Naive B cell (primary cell): ENCODE results near the gene TKT. TPM values are rescaled to one million over a fixed set of nuclear protein-coding genes. Genes with fewer than 3 reads are reported as not detected.
A peak's percentile ranks its signal among the peaks of the same experiment; 100 is the strongest.

Source experiments
- ATAC-seq, 2 donors: fragments of 150-1000 bp; cut with Tn5 transposase; 2 replicates each; pipeline ENCODE4 v1.10.0; 2021; ENCODE audit warnings: low read depth in 2 of 2, mild to moderate bottlenecking in 2 of 2, moderate library complexity in 2 of 2
- DNase-seq: peaks from one replicate; pipeline ENCODE4 v3.0.0; 2022
- H3K27ac Mint-ChIP-seq, 6 donors: one replicate each; pipeline ENCODE4 v1.8.0; 2020 to 2022; ENCODE audit warnings: mild to moderate bottlenecking in 6 of 6, mixed read lengths in 6 of 6, moderate library complexity in 5 of 6, inconsistent platforms in 2 of 6
- H3K27me3 Mint-ChIP-seq, 3 donors: one replicate each; pipeline ENCODE4 v1.8.0; 2021 to 2022; ENCODE audit warnings: mixed read lengths in 3 of 3, mild to moderate bottlenecking in 1 of 3
- H3K36me3 Mint-ChIP-seq, 2 donors: one replicate each; pipeline ENCODE4 v1.8.0; 2020 to 2022; ENCODE audit warnings: mixed read lengths in 2 of 2, inconsistent platforms in 1 of 2, mild to moderate bottlenecking in 1 of 2
- H3K4me1 Mint-ChIP-seq, 3 donors: one replicate each; pipeline ENCODE4 v1.8.0; 2020 to 2022; ENCODE audit warnings: mixed read lengths in 3 of 3, inconsistent platforms in 1 of 3, mild to moderate bottlenecking in 1 of 3, moderate library complexity in 1 of 3
- H3K4me3 Mint-ChIP-seq, 8 donors: one replicate each; pipeline ENCODE4 v1.8.0; 2020 to 2022; ENCODE audit warnings: mild to moderate bottlenecking in 8 of 8, mixed read lengths in 8 of 8, moderate library complexity in 8 of 8, inconsistent platforms in 2 of 8
- H3K9me3 Mint-ChIP-seq, 7 donors: one replicate each; pipeline ENCODE4 v1.8.0; 2020 to 2022; ENCODE audit warnings: mixed read lengths in 7 of 7, mild to moderate bottlenecking in 5 of 7, inconsistent platforms in 2 of 7, moderate library complexity in 1 of 7
- polyA plus RNA-seq, 6 donors: library from polyadenylated mRNA; unstranded; fragments of 300-500 nt; fragmentation: Illumina TruSeq; gene quantifications; one replicate each; pipeline ENCODE4 v1.2.3, GENCODE V29; 2021; ENCODE audit warnings: low read depth in 6 of 6

Gene TKT
- polyA plus RNA-seq, 6 donors from 2014 or later: 33.0 to 52.9 (median 45.9) TPM

DNA sequence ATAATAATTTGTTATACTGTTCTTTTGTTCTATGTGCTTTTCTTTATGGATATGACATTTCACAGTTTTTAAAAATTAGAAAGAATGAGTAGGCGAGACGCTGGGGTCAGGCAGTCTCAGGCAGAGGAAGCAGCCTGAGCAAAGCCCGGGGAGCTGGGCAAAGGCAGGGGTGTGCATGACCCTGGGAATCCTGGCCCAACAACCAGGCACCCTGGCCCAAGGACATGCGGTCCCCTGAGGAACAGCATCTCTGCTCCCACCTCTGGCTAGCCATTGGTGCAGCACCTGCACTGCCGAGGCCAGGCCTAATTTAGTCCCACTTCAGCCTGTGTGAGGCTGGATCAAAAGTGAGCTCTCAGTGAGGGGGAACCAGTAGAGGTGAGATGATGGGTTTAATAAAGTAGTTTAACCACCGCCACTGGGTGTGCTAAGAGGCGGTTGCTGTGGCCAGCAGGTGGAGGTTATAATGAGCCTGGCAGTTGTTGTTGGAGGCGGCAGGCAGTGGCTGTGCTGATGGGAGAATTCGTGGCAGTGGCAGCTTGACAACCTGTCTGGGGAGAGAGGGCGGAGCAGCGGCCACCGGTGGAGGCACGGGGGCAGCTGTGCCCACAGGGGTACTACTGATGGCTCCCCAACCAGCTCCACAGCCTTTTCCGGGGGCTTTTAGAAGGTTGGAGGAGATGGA lies 53.3 kb downstream of the TKT start:
- ATAC-seq (no peak), DNase-seq (no peak)
- Mint-ChIP-seq H3K36me3 (peaks cover 0 to 6% of the 10 kb centered on the region in 2 donors), H3K27me3 (no peaks in the 10 kb centered on the region), H3K4me3 (peak overlapping the region in 1 of 8 donors; percentile 15), H3K4me1 (peaks cover 0 to 3% (median 0%) of the 10 kb centered on the region in 3 donors), H3K9me3 (peaks cover 0 to 5% (median 3%) of the 10 kb centered on the region in 7 donors), H3K27ac (peak overlapping the region in 1 of 6 donors; percentile 24)

DNA sequence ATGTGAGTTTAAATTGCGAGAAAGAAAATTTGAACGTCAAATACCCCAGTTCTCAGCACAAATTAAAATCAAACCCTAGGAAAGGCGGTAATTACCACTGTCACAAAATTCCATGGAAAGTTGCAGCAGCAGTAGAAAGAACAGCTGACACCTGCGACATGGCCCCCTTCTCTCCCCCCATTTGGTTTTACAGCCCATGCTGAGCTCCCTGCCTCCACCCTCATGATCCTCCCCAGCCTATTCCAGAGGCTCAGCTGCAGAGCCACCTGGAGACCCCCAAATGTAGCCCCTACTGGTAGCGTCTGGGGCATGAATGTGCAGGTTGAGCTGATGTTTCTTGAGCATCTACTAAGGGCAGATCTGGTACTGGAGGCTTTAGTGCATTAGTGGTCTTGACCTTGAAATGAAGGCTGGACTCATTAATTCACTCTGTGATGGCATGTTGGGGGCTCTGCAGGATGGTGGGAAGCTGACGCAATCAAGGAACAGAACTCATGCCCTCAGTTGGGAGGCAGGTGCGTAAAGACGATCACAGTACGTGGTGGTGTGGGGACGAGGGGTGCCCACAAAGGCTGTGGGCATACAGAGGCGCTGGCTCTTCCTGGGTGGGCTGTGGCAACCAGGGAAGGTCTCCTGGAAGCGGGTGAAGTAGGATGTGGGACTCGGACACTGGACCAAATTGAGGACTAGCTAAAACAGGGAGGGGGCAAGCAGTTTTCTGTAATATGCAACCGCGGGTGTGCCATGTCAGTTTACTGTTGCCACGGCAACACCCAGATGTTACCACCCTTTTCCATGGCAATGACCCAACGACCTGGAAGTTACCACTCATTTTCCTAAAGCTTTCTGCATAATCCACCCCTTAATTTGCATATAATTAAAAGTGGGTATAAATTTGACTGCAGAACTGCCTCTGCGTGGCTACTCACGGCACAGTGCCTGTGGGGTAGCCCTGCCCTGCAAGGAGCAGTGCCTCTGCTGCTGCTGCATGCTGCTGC lies 55.0 kb downstream of the TKT start:
- Mint-ChIP-seq H3K27me3 (no peaks in the 10 kb centered on the region), H3K4me1 (peaks cover 0 to 3% (median 2%) of the 10 kb centered on the region in 3 donors), H3K9me3 (no peaks in the 10 kb centered on the region), H3K36me3 (peaks cover 0 to 6% of the 10 kb centered on the region in 2 donors), H3K27ac (peak overlapping the region in 1 of 6 donors; percentile 74), H3K4me3 (no peak overlapping the region)
- DNase-seq (no peak), ATAC-seq (no peak)

DNA sequence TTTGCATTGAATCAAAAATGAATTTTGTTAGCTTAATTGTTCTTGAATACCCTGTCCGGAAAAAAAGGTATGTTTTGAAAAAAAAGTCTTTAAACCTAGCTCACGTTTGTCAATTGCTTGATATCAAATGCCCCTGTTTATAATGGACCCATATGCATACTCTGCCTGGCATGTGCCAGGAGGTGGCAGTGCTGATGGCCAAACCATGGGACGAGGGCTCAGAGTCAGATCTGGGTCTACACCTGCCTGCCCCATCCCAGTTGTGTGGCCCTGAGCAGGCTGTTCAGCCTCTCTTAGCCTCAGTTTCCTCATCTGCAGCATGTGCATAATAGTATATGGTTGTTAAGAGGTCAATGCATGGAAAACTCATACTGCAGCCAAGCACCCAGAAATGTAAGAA lies 56.0 kb downstream of the TKT start:
- peaks cover 7 to 12% (median 11%) of the 10 kb centered on the region in 3 donors for H3K4me1 Mint-ChIP-seq
- peaks cover 0 to 6% of the 10 kb centered on the region in 2 donors for H3K36me3 Mint-ChIP-seq
- H3K27me3 Mint-ChIP-seq: no peaks in the 10 kb centered on the region
- DNase-seq: no peak
- no peak overlapping the region for H3K4me3 Mint-ChIP-seq
- no peak for ATAC-seq
- no peak overlapping the region for H3K27ac Mint-ChIP-seq
- H3K9me3 Mint-ChIP-seq: no peaks in the 10 kb centered on the region

DNA sequence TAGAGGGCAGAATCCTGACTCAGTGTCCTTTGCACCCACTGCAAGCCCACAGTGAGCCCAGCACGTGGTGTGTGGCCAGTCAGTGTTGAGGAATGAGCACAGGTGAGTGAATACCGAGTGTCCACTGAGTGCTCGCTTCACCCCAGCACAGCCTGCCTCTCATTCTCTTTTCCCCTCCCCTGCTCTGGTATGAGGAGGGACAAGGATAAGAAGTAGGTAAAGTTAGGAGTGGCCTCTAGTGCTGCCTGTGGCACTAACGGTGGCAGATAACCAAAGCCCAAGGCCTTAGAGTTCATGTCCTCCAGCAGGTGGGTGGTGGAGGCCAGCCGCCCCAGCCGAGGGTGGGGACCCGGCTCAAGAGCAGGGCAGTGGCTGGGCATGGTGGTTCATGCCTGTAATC lies 56.8 kb downstream of the TKT start:
- Mint-ChIP-seq H3K27me3 (no peaks in the 10 kb centered on the region), H3K4me1 (peaks cover 7 to 12% (median 11%) of the 10 kb centered on the region in 3 donors), H3K36me3 (no peaks in the 10 kb centered on the region), H3K4me3 (no peak overlapping the region), H3K27ac (peak overlapping the region in 1 of 6 donors; percentile 27), H3K9me3 (no peaks in the 10 kb centered on the region)
- ATAC-seq (no peak), DNase-seq (no peak)

DNA sequence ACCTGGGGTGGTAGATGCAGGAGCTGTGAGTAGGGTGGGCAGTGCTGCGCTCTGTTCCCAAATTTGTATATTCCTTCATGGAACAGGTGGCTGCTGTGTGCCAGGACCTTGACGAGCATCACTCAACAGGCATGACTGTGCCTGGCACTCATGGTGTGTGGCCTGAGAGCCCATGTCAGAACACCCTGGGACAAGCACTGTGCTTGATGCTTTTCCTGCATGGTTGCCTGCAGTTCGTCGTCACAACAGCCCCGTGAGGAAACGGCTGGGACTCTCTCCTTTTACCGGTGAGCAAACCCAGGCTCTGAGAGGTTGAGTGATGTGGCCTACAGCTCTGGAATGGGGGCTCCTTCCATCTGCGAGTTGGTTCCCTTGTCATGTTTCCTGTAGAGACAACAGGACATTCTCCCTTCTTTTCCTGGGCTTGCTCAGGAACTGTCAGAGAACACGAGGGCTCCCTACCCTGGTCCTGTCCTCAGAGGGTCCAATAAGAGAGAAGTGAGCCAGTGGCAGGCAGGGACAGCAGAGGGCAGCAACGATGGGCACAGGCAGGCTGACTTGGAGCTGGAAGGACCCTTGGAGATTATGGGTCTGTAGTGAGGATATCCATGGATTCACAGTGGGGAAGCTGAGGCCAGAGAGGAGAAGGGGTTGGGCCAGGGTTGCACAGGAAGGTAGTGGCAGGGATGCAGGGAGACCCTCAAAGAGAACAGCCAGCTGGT lies 57.4 kb downstream of the TKT start:
- H3K9me3 Mint-ChIP-seq: no peaks in the 10 kb centered on the region
- H3K4me3 Mint-ChIP-seq: no peak overlapping the region
- no peaks in the 10 kb centered on the region for H3K27me3 Mint-ChIP-seq
- DNase-seq (no peak), ATAC-seq (no peak)
- no peaks in the 10 kb centered on the region for H3K36me3 Mint-ChIP-seq
- H3K27ac Mint-ChIP-seq: peak overlapping the region in 2 of 6 donors; percentile 90 to 95
- H3K4me1 Mint-ChIP-seq: peaks cover 7 to 16% (median 11%) of the 10 kb centered on the region in 3 donors

DNA sequence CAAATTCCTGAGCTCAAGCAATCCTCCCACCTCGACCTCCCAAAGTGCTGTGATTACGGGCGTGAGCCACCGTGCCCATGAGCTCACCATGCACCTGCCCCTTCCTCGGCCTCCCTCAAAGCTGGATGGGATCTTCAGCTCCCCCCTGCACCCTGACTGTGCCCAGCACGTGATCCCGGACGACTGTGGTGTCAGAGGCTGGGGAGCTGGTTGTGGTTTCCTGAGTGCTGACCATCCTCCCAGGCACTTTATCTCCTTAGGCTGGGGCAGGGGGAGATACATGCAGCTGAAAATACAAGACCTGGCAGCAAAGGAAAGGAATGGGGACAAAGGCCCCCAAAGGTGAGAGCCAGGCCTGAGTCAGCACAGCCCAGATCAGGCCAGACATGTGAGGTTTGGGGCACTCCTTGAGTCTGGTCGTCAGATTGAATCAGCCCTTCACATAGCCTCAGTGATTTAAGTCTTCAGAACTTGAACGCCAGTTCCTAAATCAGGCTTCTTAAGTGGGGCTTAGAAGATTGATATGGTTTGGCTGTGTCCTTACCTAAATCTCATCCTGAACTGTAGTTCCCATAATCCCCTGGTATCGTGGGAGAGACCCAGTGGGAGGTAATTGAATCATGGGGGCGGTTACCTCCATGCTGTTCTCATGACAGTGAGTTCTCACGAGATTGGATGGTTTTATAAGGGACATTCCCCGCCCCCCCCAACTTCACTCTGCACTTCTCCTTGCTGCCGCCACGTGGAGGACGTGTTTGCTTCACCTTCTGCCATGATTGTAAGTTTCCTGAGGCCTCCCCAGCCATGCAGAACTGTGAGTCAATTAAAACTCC lies 59.0 kb downstream of the TKT start:
- Mint-ChIP-seq H3K4me3 (no peak overlapping the region), H3K27me3 (no peaks in the 10 kb centered on the region), H3K27ac (peak overlapping the region in 1 of 6 donors; percentile 61), H3K4me1 (peaks cover 11 to 18% (median 15%) of the 10 kb centered on the region in 3 donors), H3K36me3 (peaks cover 0 to 6% of the 10 kb centered on the region in 2 donors), H3K9me3 (no peaks in the 10 kb centered on the region)
- ATAC-seq (peak; percentile 50 to 58), DNase-seq (no peak)

DNA sequence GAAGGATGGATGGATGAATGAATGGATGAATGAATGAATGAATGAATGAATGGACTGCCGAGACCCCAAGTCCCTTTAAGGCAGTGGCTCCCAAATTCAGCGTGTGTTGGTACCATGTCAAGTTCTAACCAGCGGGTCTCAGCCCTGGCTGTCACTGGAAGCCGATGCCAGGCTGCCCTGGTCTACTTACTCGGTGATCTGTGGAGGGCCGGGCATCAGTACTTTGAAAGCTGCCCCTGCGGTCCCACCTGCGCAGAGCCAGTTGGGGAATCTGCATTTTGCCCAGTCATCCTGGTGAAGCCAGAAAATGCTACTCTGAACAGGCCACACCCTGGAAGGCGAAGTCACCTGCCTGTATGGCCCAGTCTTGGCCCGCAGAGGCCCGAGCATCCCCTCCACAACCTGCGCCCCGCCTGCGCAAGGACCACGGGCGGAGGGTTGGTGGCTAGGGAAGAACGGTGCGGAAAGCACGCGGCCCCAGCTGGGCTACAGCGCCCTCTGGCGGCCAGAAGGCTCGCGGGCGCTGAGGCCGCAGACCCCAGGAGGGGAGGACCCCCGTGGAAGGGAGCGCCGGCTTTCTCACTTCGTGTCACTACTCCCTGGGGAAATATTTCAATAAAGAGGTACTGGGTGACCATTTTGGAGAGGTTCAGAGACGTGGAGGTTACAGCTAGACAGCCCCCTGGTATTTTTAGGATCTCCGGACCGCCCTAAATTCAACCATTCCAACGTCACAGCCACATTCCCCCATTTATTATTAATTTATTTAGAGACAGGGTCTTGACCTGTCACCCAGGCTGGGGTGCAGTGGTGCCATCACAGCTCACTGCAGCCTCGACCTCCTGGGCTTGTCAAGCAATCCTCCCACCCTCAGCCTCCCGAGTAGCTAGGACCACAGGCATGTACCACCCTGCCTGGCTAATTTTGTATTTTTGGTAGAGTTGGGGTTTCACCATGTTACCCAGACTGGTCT lies 59.9 kb downstream of the TKT start:
- Mint-ChIP-seq H3K36me3 (peaks cover 0 to 6% of the 10 kb centered on the region in 2 donors), H3K27ac (peak overlapping the region in 1 of 6 donors; percentile 58), H3K4me3 (peak overlapping the region in 1 of 8 donors; percentile 32), H3K9me3 (no peaks in the 10 kb centered on the region), H3K27me3 (no peaks in the 10 kb centered on the region), H3K4me1 (peaks cover 11 to 18% (median 15%) of the 10 kb centered on the region in 3 donors)
- ATAC-seq (peak; percentile 75 to 83), DNase-seq (peak; percentile 64)

DNA sequence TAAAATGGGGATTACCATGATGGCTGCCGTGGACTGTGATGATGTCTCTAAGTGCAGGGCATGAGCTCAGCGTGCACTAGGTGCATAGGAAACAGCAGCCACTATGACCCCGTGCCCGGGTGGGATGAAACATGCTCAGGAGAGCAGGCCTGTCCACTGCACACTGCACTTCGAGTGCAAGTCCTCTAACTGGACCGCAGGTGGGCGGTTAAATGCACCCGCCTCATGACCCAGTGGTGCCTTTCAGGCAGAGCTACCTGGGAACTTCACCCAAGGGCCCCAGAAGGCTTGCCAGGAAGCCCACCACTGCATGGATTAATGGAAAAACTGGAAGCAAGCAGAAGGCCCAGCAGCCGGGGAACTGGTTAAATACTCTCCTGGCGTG lies 60.8 kb downstream of the TKT start:
- H3K4me3 Mint-ChIP-seq: peak overlapping the region in 2 of 8 donors; percentile 24 to 32
- no peak for DNase-seq

DNA sequence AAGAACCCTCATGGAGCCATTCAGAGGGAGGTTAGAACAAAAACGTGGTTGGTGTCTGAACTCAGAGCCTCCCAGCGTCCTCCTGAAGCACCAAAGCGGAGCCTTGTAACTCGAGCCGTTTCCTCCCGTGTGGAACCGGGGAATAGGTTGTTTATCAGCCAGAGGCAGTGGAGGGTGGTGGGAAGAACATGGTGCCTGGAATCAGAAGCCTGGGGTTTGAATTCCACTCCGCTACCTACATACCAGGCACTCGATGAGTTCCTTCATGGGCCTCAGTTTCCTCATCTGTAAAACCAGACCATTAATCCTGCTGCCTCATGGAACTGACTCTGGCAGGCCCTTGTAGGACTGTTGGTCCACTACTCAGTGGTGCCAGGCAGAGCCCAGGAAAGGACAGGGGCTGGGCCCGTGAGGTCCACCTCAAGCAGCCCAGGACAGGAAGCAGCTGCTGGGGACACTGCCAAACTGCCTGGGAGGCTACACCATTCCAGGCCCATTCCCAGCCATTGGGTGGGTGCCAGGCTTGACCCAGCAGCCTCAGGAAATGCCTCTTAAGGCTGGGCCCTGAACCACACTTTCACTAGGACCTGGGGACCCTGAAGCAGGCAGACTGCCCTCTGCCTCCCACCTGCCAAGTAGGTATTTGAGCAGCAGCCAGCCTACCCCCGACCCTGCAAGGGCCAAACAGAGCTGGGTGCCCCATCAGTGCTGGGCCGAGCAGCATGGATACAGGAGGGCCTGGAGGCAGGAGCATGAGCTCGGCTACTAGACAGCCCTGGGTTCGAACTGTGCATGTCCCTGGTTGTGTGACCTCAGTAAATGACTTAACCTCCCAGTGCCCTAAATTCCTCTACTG lies 61.4 kb downstream of the TKT start:
- ATAC-seq (no peak), DNase-seq (no peak)
- no peak overlapping the region for H3K4me3 Mint-ChIP-seq
- peaks cover 10 to 18% (median 18%) of the 10 kb centered on the region in 3 donors for H3K4me1 Mint-ChIP-seq
- no peaks in the 10 kb centered on the region for H3K9me3 Mint-ChIP-seq
- H3K27me3 Mint-ChIP-seq: no peaks in the 10 kb centered on the region
- peak overlapping the region in 3 of 6 donors; percentile 38 to 85 (median 57) for H3K27ac Mint-ChIP-seq
- H3K36me3 Mint-ChIP-seq: peaks cover 11% of the 10 kb centered on the region in 2 donors

More for the DNA sequence above, 60.8 kb downstream of the TKT start:
- ATAC-seq: no peak
- no peaks in the 10 kb centered on the region for H3K27me3 Mint-ChIP-seq
- H3K27ac Mint-ChIP-seq: peak overlapping the region in 3 of 6 donors; percentile 58 to 65 (median 58)
- H3K4me1 Mint-ChIP-seq: peaks cover 13 to 18% (median 18%) of the 10 kb centered on the region in 3 donors
- H3K9me3 Mint-ChIP-seq: no peaks in the 10 kb centered on the region
- H3K36me3 Mint-ChIP-seq: peaks cover 6 to 9% of the 10 kb centered on the region in 2 donors

DNA sequence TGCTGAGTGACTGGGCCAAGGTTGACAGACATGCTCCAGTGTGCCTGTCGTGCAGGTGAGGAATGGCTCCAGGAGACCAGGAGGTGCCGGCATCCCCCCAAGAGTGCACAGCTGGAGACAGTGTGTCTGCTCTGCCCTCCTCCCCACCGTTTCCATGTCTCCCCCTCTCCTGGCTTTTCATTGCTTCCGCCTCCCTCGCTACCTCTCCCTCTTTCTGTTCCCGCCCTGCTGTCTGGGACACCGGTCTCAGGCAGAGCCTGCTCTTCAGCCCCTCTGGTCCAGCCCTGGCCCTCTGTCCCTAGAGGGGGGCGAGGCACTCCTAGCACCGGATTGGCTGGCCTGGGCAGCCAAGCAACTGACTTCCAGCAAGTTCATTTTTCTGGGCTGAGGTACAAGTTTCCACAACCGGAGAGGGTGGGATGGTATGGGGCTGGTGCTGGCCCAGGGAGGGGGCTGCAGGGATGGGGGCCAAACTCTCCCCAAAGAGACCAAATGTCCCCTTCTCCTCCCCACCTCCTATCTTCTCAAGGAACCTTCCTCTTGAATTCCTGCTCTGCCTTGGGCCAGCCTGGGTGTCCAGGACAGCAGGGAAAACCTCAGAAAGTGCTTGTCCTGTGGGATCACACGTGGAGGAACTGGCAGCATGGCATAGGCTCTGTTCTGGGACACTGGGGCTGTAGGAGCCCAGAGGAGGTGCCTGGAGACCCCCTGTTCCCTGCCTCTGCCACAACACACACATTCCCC lies 62.2 kb downstream of the TKT start:
- Mint-ChIP-seq H3K9me3 (no peaks in the 10 kb centered on the region), H3K4me3 (peak overlapping the region in 1 of 8 donors; percentile 31), H3K27me3 (no peaks in the 10 kb centered on the region), H3K36me3 (peaks cover 11% of the 10 kb centered on the region in 2 donors), H3K4me1 (peaks cover 10 to 18% (median 18%) of the 10 kb centered on the region in 3 donors), H3K27ac (peak overlapping the region in 2 of 6 donors; percentile 57 to 85)
- ATAC-seq (no peak), DNase-seq (no peak)
